Thyroid gland (tissue), 4 donors: ENCODE data around the gene PDZD2. TPM values are rescaled to one million over a fixed set of nuclear protein-coding genes. Genes with fewer than 3 reads are reported as not detected.

Experiments used
- DNase-seq, 2 donors: peaks; one replicate each; pipeline ENCODE4 v3.0.0-alpha.2; 2019
- H3K27ac ChIP-seq, 3 donors: fragments of 200-600 bp; sonication (generic); 1 replicate in 2 of 3; 2 replicates in 1 of 3; pipeline ENCODE4 v1.5.1; 2016 to 2019; ENCODE audit warnings: mild to moderate bottlenecking in 1 of 3, moderate library complexity in 1 of 3
- H3K27me3 ChIP-seq: fragments of 200-600 bp; sonication (generic); one replicate; pipeline ENCODE4 v1.5.1; 2019
- H3K36me3 ChIP-seq, 2 donors: fragments of 200-600 bp; sonication (generic); one replicate each; pipeline ENCODE4 v1.5.1; 2016 to 2019
- H3K4me1 ChIP-seq, 2 donors: fragments of 200-600 bp; sonication (generic); one replicate each; pipeline ENCODE4 v1.5.1; 2017 to 2019
- H3K4me3 ChIP-seq, 3 donors: fragments of 200-600 bp; sonication (generic); replicated peaks in 1 of 3; 1 replicate in 2 of 3; 2 replicates in 1 of 3; pipeline ENCODE4 v1.5.1; 2016; ENCODE audit warnings: mild to moderate bottlenecking in 1 of 3
- H3K9me3 ChIP-seq: fragments of 200-600 bp; sonication (generic); one replicate; pipeline ENCODE4 v1.5.1; 2017
- POLR2A ChIP-seq, 2 donors: fragments of 450-650 bp; IDR thresholded peaks; one replicate each; pipeline ENCODE4 v1.6.1; 2017; ENCODE audit warnings: antibody characterized with exemption in 2 of 2, mild to moderate bottlenecking in 2 of 2, moderate library complexity in 1 of 2
- WGBS, 2 donors: methylation state at CpG; one replicate each; pipeline ENCODE4 v1.1.5; 2017; 5-methylcytosine and 5-hydroxymethylcytosine counted together
- intact Hi-C: fragments of 100-400 bp; cut with DNase I; formaldehyde crosslinking; loops from one replicate; pipeline ENCODE4 v1.15.1; 2023
- total RNA-seq, 4 donors: library from RNA; depleted of rRNA; stranded (reverse); fragments of >200 nt; gene quantifications; one replicate each; pipeline ENCODE4 v1.2.3, GENCODE V29; 2016
- TF ChIP-seq, protein P1 (sequence below), 6 experiments: fragments of 200-600 bp in 3 of 6; fragments of 450-650 bp in 3 of 6; sonication (generic) in 3 of 6; IDR thresholded peaks; one replicate each; pipeline ENCODE4 v1.5.1; 2016 to 2019; ENCODE audit warnings: antibody characterized with exemption in 6 of 6, mild to moderate bottlenecking in 2 of 6, inconsistent platforms in 1 of 6, moderate library complexity in 1 of 6

The PDZD2 gene
- total RNA-seq, 4 donors from 2014 or later: 1.8 to 4.5 (median 3.9) TPM

DNA sequence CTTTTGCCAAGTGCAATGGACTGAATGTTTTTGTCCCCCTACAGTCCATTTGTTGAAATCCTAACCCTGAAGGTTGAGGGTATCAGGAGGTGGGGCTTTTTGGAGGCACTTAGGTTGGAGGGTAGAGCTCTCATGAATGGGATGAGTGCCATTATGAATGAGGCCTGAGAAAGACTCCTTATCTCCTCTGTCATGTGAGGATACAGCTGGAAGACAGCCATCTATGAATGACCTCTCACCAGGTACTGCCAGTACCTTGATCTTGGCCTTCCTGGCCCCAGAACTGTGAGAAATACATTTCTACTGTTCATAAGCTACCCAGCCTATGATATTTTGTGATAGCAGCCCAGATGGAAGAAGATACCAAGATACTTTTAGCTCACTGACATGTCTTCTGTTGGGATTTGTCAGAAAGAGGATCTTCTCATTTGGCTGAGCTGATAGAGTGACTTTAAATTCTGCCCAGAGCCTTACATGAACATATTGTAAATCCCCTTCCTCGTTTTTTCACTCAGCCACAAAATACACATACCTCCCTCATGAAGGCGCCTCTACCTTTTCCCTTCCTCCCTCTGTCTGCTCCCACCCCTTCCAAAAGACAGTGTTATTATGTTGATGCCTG, 256.4 kb downstream of the PDZD2 start:
- Histone ChIP-seq H3K27ac (no peak overlapping the region), H3K4me3 (no peak overlapping the region), H3K9me3 (no peaks in the 10 kb centered on the region), H3K36me3 (no peaks in the 10 kb centered on the region), H3K27me3 (no peaks in the 10 kb centered on the region), H3K4me1 (no peaks in the 10 kb centered on the region)
- intact Hi-C loops: no loop called here
- DNase-seq: no peak
- TF ChIP-seq POLR2A (IDR thresholded peaks at IDR 0.05): no peak
- TF ChIP-seq, protein P1, sequence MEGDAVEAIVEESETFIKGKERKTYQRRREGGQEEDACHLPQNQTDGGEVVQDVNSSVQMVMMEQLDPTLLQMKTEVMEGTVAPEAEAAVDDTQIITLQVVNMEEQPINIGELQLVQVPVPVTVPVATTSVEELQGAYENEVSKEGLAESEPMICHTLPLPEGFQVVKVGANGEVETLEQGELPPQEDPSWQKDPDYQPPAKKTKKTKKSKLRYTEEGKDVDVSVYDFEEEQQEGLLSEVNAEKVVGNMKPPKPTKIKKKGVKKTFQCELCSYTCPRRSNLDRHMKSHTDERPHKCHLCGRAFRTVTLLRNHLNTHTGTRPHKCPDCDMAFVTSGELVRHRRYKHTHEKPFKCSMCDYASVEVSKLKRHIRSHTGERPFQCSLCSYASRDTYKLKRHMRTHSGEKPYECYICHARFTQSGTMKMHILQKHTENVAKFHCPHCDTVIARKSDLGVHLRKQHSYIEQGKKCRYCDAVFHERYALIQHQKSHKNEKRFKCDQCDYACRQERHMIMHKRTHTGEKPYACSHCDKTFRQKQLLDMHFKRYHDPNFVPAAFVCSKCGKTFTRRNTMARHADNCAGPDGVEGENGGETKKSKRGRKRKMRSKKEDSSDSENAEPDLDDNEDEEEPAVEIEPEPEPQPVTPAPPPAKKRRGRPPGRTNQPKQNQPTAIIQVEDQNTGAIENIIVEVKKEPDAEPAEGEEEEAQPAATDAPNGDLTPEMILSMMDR (IDR thresholded peaks at IDR 0.05): no peak
- 89 to 92% methylated on average over 2 of the region's 2 CpGs for WGBS, 2 donors

DNA sequence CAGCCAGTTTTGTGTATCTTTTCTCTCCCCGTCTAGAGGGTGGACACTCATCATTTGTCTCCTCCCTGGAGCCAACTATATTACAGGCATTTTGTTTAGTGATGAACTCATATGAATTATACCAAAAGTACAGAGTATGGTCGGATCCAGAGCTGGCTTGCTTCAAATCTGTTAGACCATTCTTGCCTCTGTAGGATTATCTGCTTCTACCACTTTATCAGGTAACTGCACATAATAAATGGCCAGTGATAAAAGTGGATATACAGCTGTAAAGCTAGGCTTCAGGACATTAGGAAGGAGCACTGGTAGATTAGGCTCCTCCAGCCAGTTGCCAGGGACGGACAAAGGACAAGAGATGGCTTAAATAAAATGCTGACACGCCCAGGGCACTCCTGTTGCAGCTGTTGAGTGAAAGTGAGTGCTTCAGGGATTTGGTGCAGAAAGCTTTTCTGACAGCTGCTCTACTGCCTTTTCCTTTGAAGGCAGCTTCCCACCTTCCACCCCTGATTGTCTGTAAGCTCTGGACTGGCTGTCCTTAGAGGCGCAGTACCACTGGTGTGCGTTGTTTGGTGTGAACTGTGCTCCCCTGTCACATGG, 259.2 kb downstream of the PDZD2 start:
- DNase-seq: no peak

DNA sequence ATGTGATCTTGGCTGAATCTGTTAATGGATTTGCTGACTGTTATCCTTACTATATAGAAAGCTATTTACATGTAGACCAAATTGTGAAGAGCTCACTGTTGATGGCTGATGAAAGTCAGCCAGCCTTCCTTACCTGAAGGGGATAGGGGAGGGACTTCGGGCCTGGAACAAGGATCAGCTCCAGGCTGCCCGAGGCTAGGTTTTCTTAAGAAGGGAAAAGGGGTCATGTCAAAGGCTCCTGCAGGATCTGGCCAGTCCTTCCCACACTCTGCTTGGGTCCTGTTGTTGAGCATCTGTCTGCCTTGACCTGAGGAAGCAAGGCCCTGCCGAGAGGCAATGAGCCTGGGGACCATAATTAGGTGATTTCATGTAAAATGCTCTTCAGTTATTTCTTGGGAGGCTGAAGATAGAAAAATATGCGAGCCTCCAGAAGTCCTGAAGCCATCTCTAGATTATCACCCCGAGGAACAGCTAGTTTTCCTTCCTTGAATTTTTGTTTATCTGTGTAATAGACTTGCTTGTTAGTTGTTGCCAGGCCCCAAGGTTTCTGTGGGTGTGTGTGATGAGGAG, 261.4 kb downstream of the PDZD2 start:
- TF ChIP-seq, protein P1 (IDR thresholded peaks at IDR 0.05): no peak
- no peak for TF ChIP-seq POLR2A (IDR thresholded peaks at IDR 0.05)
- DNase-seq: no peak
- WGBS, 2 donors: 85 to 90% methylated on average over 5 of the region's 5 CpGs
- Histone ChIP-seq H3K27ac (no peak overlapping the region), H3K4me1 (no peaks in the 10 kb centered on the region), H3K27me3 (no peaks in the 10 kb centered on the region), H3K36me3 (no peaks in the 10 kb centered on the region), H3K9me3 (no peaks in the 10 kb centered on the region), H3K4me3 (no peak overlapping the region)
- intact Hi-C loops: no loop called here

More for the DNA sequence above, 259.2 kb downstream of the PDZD2 start:
- H3K27ac ChIP-seq: no peak overlapping the region
- H3K36me3 ChIP-seq: no peaks in the 10 kb centered on the region
- H3K9me3 ChIP-seq: no peaks in the 10 kb centered on the region
- H3K27me3 ChIP-seq: no peaks in the 10 kb centered on the region
- H3K4me1 ChIP-seq: no peaks in the 10 kb centered on the region
- intact Hi-C loops: no loop called here
- 70 to 76% methylated on average over 6 of the region's 6 CpGs for WGBS, 2 donors
- no peak overlapping the region for H3K4me3 ChIP-seq
- TF ChIP-seq POLR2A (IDR thresholded peaks at IDR 0.05): no peak
- TF ChIP-seq, protein P1 (IDR thresholded peaks at IDR 0.05): no peak

DNA sequence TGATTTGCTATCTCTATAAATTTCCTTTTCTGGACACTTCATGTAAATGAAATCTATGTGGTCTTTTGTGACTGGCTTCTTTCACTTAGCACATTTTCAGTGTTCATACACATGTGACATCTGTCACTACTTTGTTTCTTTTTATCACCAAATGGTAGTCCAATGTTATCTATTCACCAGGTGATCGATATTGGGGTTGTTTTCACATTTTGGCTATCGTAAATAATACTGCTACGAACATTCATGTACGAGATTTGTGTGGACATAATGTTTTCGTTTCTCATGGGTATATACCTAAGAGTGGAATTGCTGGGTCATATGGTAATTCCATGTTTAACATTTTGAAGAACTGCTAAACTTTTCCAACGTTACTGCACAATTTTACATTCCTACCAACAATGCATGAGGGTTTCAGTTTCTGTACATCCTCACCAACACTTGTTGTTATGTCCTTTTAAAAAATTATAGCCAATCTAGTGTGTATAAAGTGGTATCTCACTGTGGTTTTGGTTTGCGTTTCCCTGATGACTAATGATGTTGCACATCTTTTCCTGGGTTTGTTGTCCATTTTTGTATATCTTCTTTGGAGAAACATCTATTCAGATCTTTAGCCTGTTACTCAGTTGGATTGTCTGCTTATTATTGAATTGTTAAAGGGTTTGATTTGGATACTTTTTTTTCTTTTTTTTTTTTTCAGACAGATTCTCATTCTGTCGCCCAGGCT, 263.0 kb downstream of the PDZD2 start:
- H3K4me1 ChIP-seq: no peaks in the 10 kb centered on the region
- TF ChIP-seq POLR2A (IDR thresholded peaks at IDR 0.05): no peak
- WGBS, 2 donors: 81 to 83% methylated on average over 8 of the region's 8 CpGs

DNA sequence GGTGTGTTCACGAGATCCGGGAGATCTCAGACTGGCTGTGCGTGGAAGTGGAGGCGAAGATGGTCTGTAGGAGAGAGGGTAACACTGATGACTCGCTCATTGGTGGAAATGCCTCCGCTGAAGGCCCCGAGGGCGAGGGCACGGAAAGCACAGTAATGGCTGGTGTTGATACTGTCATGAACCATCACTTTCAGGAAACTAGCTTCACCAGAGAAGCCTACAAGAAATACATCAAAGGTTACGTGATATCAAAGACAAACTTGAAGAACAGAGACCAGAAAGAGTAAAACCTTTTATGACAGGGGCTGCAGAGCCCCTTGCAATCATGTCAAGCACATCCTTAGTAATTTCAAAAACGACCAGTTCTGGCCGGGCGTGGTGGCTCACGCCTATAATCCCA, 269.5 kb downstream of the PDZD2 start:
- no peak for TF ChIP-seq POLR2A (IDR thresholded peaks at IDR 0.05)
- TF ChIP-seq, protein P1 (IDR thresholded peaks at IDR 0.05): no peak
- WGBS, 2 donors: 97% methylated on average over 14 of the region's 14 CpGs
- no peaks in the 10 kb centered on the region for H3K36me3 ChIP-seq
- intact Hi-C loops: no loop called here
- no peaks in the 10 kb centered on the region for H3K4me1 ChIP-seq
- H3K4me3 ChIP-seq: no peak overlapping the region
- DNase-seq: no peak
- H3K27me3 ChIP-seq: no peaks in the 10 kb centered on the region
- no peak overlapping the region for H3K27ac ChIP-seq
- H3K9me3 ChIP-seq: no peaks in the 10 kb centered on the region

More for the DNA sequence above, 263.0 kb downstream of the PDZD2 start:
- Histone ChIP-seq H3K36me3 (no peaks in the 10 kb centered on the region), H3K4me3 (no peak overlapping the region), H3K9me3 (no peaks in the 10 kb centered on the region), H3K27ac (no peak overlapping the region), H3K27me3 (no peaks in the 10 kb centered on the region)
- no peak for DNase-seq
- intact Hi-C loops: no loop called here
